ENCODE measurements around the gene SEMA3C. TPM values are rescaled to one million over a fixed set of nuclear protein-coding genes. Genes with fewer than 3 reads are reported as not detected.

SEMA3C gene
- total and polyA plus RNA-seq, 2 donors (not counting 3 experiments of a cell fraction or from before 2014, with no cell fraction given), result 0.01 to 0.09 TPM

DNA sequence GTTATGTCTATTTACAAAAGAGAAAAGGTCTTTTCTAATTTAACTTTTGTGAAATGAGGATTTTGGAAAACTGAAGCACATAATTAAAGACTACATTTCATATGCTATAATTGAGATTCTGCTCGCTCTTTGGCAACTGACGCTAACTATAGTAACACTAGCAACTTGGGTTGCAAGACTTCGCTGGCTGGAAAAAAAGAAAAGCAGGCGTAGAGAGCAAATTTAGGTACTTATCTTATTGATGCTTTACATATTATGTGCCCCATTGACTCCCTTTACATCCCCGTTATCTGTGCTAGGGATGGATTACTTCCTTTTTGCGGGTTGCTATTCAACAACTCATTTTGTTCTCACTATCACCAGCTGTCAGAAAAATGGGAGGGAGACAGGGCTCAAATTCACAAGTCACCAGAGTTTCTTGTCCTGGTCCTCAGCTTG is 10.5 kb downstream of the SEMA3C start:
- ChIA-PET CTCF (interaction anchor here (0.9 kb wide), 1 partner anchor 10 kb away, joined by 3 read pairs; the partner anchor contains the start of gene SEMA3C), POLR2A (no interaction called here)
- no peaks in the 10 kb centered on the region for H4K20me1 ChIP-seq (replicated peaks; ENCODE audit: control insufficient read depth, extremely low read depth, insufficient read depth, low read length)
- DNase-seq (ENCODE audit: low read depth, low spot score), result no peak
- FAIRE-seq, result no peak
- no peaks in the 10 kb centered on the region for H3K9me1 ChIP-seq (replicated peaks; ENCODE audit: control insufficient read depth, extremely low read depth, insufficient read depth, low read length)
- intact Hi-C loops (cut with micrococcal nuclease), result no loop called here
- no peaks in the 10 kb centered on the region for H3K9me3 ChIP-seq (replicated peaks; ENCODE audit: control insufficient read depth, insufficient read depth, low read length)
- peaks cover 36 to 62% of the 10 kb centered on the region in 2 experiments for H3K27me3 ChIP-seq (ENCODE audit: control insufficient read depth in 2 of 2, insufficient read depth in 2 of 2, low read length in 2 of 2)
- no peaks in the 10 kb centered on the region for H3K36me3 ChIP-seq (ENCODE audit: control insufficient read depth in 2 of 2, extremely low read depth in 1 of 2, insufficient read depth in 2 of 2, low read length in 2 of 2)
- TF ChIP-seq POLR2AphosphoS5 (IDR thresholded peaks at IDR 0.05; ENCODE audit: insufficient read depth, low read depth, low read length) (no peak), MYC (IDR thresholded peaks at IDR 0.05; ENCODE audit: low read depth, low read length) (no peak), CTCF (IDR thresholded peaks at IDR 0.05; ENCODE audit: extremely low read depth in 1 of 2, insufficient read depth in 1 of 2, low read depth in 1 of 2, low read length in 2 of 2) (no peak)
- TF ChIP-seq, protein P1, sequence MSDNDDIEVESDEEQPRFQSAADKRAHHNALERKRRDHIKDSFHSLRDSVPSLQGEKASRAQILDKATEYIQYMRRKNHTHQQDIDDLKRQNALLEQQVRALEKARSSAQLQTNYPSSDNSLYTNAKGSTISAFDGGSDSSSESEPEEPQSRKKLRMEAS (IDR thresholded peaks at IDR 0.05; ENCODE audit: insufficient read depth, insufficient read length), result no peak
- H3K4me3 ChIP-seq (replicated peaks in 1 of 3; ENCODE audit: insufficient read depth in 1 of 3, low read depth in 1 of 3, low read length in 3 of 3), result no peak overlapping the region
- H3K27ac ChIP-seq (ENCODE audit: insufficient read depth, low read depth, low read length), result no peak overlapping the region
- H3K4me1 ChIP-seq (ENCODE audit: control insufficient read depth, extremely low read depth, insufficient read depth, low read length), result no peaks in the 10 kb centered on the region
- H3K4me2 ChIP-seq (ENCODE audit: insufficient read depth, low read length), result no peak overlapping the region
- no peak overlapping the region for H2AFZ ChIP-seq (ENCODE audit: low read depth, low read length)
- no peak overlapping the region for H3K9ac ChIP-seq (replicated peaks; ENCODE audit: extremely low read depth, insufficient read depth, low read length)
- no TSS peak for BruUV-seq (replicated peaks)
- dilution Hi-C loops (cut with MboI; ENCODE audit: extremely low pct_ligation_motif_present, low sequenced_read_pairs), result no loop called here
- H3K79me2 ChIP-seq (ENCODE audit: control insufficient read depth, insufficient read depth, low read length), result no peaks in the 10 kb centered on the region

- intact Hi-C loops (cut with micrococcal nuclease) (no loop called here), dilution Hi-C loops (cut with MboI; ENCODE audit: extremely low pct_ligation_motif_present, low sequenced_read_pairs) (no loop called here)
- no peaks in the 10 kb centered on the region for H4K20me1 ChIP-seq (replicated peaks; ENCODE audit: control insufficient read depth, extremely low read depth, insufficient read depth, low read length)
- no peaks in the 10 kb centered on the region for H3K9me3 ChIP-seq (replicated peaks; ENCODE audit: control insufficient read depth, insufficient read depth, low read length)
- no TSS peak for BruUV-seq (replicated peaks)
- H3K36me3 ChIP-seq (ENCODE audit: control insufficient read depth in 2 of 2, extremely low read depth in 1 of 2, insufficient read depth in 2 of 2, low read length in 2 of 2), result no peaks in the 10 kb centered on the region
- FAIRE-seq (no peak), DNase-seq (ENCODE audit: low read depth, low spot score) (no peak)
- H3K9me1 ChIP-seq (replicated peaks; ENCODE audit: control insufficient read depth, extremely low read depth, insufficient read depth, low read length), result no peaks in the 10 kb centered on the region
- H3K27me3 ChIP-seq (ENCODE audit: control insufficient read depth in 2 of 2, insufficient read depth in 2 of 2, low read length in 2 of 2), result peaks cover 36 to 56% of the 10 kb centered on the region in 2 experiments
- H3K4me2 ChIP-seq (ENCODE audit: insufficient read depth, low read length), result no peak overlapping the region
- H3K4me1 ChIP-seq (ENCODE audit: control insufficient read depth, extremely low read depth, insufficient read depth, low read length), result no peaks in the 10 kb centered on the region
- TF ChIP-seq GATA2 (IDR thresholded peaks at IDR 0.05; ENCODE audit: insufficient read depth, insufficient read length, low read depth, low read length) (no peak), POLR2AphosphoS5 (IDR thresholded peaks at IDR 0.05; ENCODE audit: insufficient read depth, low read depth, low read length) (no peak), CTCF (IDR thresholded peaks at IDR 0.05; ENCODE audit: extremely low read depth in 1 of 2, insufficient read depth in 1 of 2, low read depth in 1 of 2, low read length in 2 of 2) (no peak), EZH2 (IDR thresholded peaks at IDR 0.05; ENCODE audit: borderline replicate concordance, low read depth, low read length, severe bottlenecking) (no peak), MYC (IDR thresholded peaks at IDR 0.05; ENCODE audit: low read depth, low read length) (no peak)
- no peaks in the 10 kb centered on the region for H3K79me2 ChIP-seq (ENCODE audit: control insufficient read depth, insufficient read depth, low read length)
- ChIA-PET CTCF (interaction anchor here (0.8 to 1.0 kb wide), 2 partner anchors 10 to 11 kb away, joined by 3 to 4 read pairs; partner anchors contain the start of gene SEMA3C), POLR2A (no interaction called here)
- no peak overlapping the region for H3K27ac ChIP-seq (ENCODE audit: insufficient read depth, low read depth, low read length)
- H3K4me3 ChIP-seq (replicated peaks in 1 of 3; ENCODE audit: insufficient read depth in 1 of 3, low read depth in 1 of 3, low read length in 3 of 3), result no peak overlapping the region
- no peak overlapping the region for H2AFZ ChIP-seq (ENCODE audit: low read depth, low read length)
- no peak overlapping the region for H3K9ac ChIP-seq (replicated peaks; ENCODE audit: extremely low read depth, insufficient read depth, low read length)
Measured at GRCh38 chr7:80907612-80908011, 11.2 kb downstream of the SEMA3C start.
